ENCODE data around the gene TAF15. TPM values are rescaled to one million over a fixed set of nuclear protein-coding genes. Genes with fewer than 3 reads are reported as not detected.

The TAF15 gene
- total RNA-seq, 4 donors from 2014 or later, result 52.0 to 149 (median 58.8) TPM

DNA sequence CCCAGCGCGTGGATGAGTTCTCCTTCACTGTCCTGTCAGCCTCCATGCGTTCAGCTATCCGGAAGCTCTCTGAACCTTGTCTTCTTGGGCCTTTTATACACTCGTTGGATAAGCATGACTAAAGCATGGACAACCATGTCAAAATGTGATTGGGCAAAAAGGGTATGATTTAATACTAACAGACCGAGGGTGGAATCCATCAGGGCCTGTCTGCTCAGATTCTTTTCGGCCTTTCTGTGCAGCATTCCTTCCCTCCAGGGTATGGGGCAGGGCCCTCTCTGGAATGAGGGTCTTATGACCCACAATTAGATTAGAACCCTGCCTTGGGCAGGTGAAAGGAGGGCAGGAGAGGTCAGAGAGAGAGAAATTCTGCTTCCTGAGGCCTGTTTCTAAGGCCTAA is 84.9 kb downstream of the TAF15 start:
- WGBS, result 87% methylated on average over 7 of the region's 7 CpGs

DNA sequence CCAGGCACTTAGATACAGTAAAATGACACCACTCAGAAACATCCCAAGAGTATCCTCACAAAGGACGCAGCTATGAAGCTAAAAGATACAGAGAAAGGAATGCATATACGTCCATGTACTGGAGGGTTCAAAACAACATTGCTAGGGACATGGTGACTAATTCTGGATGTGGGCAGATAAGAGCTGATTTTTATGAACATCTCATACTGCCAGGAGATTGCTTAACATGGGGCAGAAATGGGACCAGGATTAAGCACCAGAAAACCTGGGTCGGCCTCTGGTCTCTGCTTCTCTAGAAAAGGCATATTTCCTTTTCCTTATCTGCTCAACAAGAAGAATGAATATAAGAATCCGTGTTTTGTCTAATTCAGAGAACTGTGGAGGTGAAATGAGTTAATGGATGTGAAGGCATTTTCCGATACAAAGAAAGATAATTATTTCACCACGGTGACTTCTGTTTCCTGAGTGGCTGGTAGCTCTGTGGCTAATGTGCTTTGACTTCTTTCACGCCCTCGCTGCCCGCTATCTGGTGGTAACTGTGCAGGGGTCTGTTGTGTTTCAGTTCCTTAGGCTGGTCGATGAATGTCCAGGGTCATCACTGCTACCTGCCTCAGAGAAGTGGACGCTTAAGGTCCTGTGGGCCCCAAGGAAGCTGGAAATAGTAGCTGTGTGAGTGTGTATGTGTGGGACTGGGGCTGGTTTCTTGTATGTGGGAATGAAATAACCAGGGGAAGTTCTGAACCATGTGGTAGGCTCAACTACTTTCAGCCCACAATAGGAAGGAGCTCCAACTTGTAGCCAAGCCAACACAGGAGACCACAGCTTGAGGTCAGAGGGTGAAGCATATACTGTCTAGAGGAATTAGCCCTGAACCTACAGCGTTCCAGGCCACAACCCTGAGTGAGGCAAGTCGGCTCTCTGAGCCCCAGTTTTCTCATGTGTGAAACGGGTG is 86.6 kb downstream of the TAF15 start:
- H3K27me3 ChIP-seq, result peaks cover 3% of the 10 kb centered on the region
- no peaks in the 10 kb centered on the region for H3K36me3 ChIP-seq
- H3K9me3 ChIP-seq, result no peaks in the 10 kb centered on the region
- no peak for DNase-seq (ENCODE audit: low spot score in 2 of 2)
- TF ChIP-seq POLR2A (IDR thresholded peaks at IDR 0.05) (no peak), POLR2AphosphoS5 (IDR thresholded peaks at IDR 0.05) (no peak), EP300 (IDR thresholded peaks at IDR 0.05) (no peak)
- TF ChIP-seq, protein P1, sequence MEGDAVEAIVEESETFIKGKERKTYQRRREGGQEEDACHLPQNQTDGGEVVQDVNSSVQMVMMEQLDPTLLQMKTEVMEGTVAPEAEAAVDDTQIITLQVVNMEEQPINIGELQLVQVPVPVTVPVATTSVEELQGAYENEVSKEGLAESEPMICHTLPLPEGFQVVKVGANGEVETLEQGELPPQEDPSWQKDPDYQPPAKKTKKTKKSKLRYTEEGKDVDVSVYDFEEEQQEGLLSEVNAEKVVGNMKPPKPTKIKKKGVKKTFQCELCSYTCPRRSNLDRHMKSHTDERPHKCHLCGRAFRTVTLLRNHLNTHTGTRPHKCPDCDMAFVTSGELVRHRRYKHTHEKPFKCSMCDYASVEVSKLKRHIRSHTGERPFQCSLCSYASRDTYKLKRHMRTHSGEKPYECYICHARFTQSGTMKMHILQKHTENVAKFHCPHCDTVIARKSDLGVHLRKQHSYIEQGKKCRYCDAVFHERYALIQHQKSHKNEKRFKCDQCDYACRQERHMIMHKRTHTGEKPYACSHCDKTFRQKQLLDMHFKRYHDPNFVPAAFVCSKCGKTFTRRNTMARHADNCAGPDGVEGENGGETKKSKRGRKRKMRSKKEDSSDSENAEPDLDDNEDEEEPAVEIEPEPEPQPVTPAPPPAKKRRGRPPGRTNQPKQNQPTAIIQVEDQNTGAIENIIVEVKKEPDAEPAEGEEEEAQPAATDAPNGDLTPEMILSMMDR (IDR thresholded peaks at IDR 0.05), result no peak
- 77% methylated on average over 13 of the region's 14 CpGs for WGBS
- H3K27ac ChIP-seq, result no peak overlapping the region
- no peaks in the 10 kb centered on the region for H3K4me1 ChIP-seq
- no peak overlapping the region for H3K4me3 ChIP-seq

More for the DNA sequence above, 84.9 kb downstream of the TAF15 start:
- H3K27me3 ChIP-seq, result peaks cover 3% of the 10 kb centered on the region
- no peak overlapping the region for H3K27ac ChIP-seq
- no peak overlapping the region for H3K4me3 ChIP-seq
- no peak for DNase-seq (ENCODE audit: low spot score in 2 of 2)
- no peaks in the 10 kb centered on the region for H3K36me3 ChIP-seq
- peaks cover 8% of the 10 kb centered on the region for H3K4me1 ChIP-seq
- TF ChIP-seq POLR2AphosphoS5 (IDR thresholded peaks at IDR 0.05) (no peak), POLR2A (IDR thresholded peaks at IDR 0.05) (no peak), EP300 (IDR thresholded peaks at IDR 0.05) (no peak)
- TF ChIP-seq, protein P1 (IDR thresholded peaks at IDR 0.05), result no peak
- H3K9me3 ChIP-seq, result no peaks in the 10 kb centered on the region

Other genes starting within 250 kb of the TAF15 start
- gene SLFN14, start 248.7 kb upstream of the TAF15 start, total RNA-seq, result not detected
- gene PEX12, start 230.9 kb upstream of the TAF15 start, total RNA-seq, result 1 to 10 TPM; 4.0 to 9.3 (median 5.7) TPM
- 10 to 100 TPM; 41.3 to 50.0 (median 45.3) TPM for gene AP2B1, start 222.2 kb upstream of the TAF15 start, total RNA-seq
- gene RASL10B, start 77.8 kb upstream of the TAF15 start, total RNA-seq, result 1 to 10 TPM in 3 of 4 donors, under 1 TPM in 1; 0.94 to 2.5 (median 1.9) TPM
- under 1 TPM in 2 of 4 donors, not detected in 2; 0.24 to 0.49 TPM for gene GAS2L2, start 56.2 kb upstream of the TAF15 start, total RNA-seq
- not detected for gene C17orf50, start 48.6 kb upstream of the TAF15 start, total RNA-seq
- gene MMP28, start 13.8 kb upstream of the TAF15 start, total RNA-seq, result 100 to 1,000 TPM in 2 of 4 donors, 10 to 100 TPM in 2; 76.4 to 109 (median 91.0) TPM
- gene HEATR9, start 59.4 kb downstream of the TAF15 start, total RNA-seq, result not detected
- gene CCL5, start 70.9 kb downstream of the TAF15 start, total RNA-seq, result 1 to 10 TPM in 2 of 4 donors, under 1 TPM in 1, not detected in 1; 0.79 to 2.3 (median 1.4) TPM
- gene RDM1, start 121.3 kb downstream of the TAF15 start, total RNA-seq, result not detected
- not detected for gene LYZL6, start 134.2 kb downstream of the TAF15 start, total RNA-seq
- not detected for gene CCL16, start 172.0 kb downstream of the TAF15 start, total RNA-seq
- 10 to 100 TPM in 3 of 4 donors, 1 to 10 TPM in 1; 5.7 to 22.9 (median 17.3) TPM for gene CCL14, start 177.2 kb downstream of the TAF15 start, total RNA-seq
- not detected for gene CCL15, start 192.1 kb downstream of the TAF15 start, total RNA-seq
- 10 to 100 TPM in 1 of 4 donors, not detected in 3; 11.5 TPM for gene CCL23, start 208.5 kb downstream of the TAF15 start, total RNA-seq